Right ventricle myocardium inferior (tissue), 1 donor: ENCODE results near the gene ALPL. TPM values are rescaled to one million over a fixed set of nuclear protein-coding genes. Genes with fewer than 3 reads are reported as not detected.

Experiments used
- ATAC-seq: fragments of 200-7000 bp; cut with Tn5 transposase; one replicate; pipeline ENCODE4 v1.9.1; 2020; ENCODE audit warnings: mild to moderate bottlenecking, moderate library complexity
- DNase-seq: peaks from one replicate; pipeline ENCODE4 v3.0.0; 2021; ENCODE audit errors: missing footprints
- intact Hi-C: fragments of 100-400 bp; cut with DNase I; formaldehyde crosslinking; loops from one replicate; pipeline ENCODE4 v1.11.0; 2022
- total RNA-seq: library from RNA; stranded (reverse); fragmentation: NEBNext Ultra II Directional; extraction: Animal tissue kit (Norgen Biotek cat#: 25700); gene quantifications from one replicate; pipeline ENCODE4 v1.2.1, GENCODE V29; 2021
- donor health status: DM: no; HTN: yes; CAD: no; lungs with severe emphysema.

ALPL gene
- total RNA-seq, 1 donor from 2014 or later = 11.0 TPM

DNA sequence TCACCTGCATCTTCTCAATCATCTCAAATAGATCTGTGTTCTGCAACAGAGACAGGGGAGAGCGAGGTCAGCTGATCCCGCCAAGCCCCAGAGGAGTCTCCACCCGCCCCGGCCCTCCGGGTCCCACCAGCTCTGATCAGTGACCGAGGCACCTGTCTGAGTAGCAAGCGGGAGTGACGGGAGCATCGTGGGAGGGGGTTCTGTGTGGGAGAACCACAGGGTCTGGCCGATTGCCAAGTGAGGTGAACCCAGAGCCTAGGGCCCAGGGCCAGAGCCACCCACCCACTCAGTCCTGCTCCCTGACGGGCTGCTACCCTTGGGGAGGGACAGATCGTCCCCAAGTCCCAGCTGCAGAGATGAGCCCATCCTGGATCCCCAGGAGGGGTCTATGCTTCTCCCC is 110.8 kb downstream of the ALPL start:
- ATAC-seq (no peak), DNase-seq (no peak)
- intact Hi-C loops = no loop called here

GRCh38 chr1:21620496-21620895 is 111.3 kb downstream of the ALPL start:
- ATAC-seq (peak; percentile 45), DNase-seq (no peak)
- intact Hi-C loops = no loop called here

DNA sequence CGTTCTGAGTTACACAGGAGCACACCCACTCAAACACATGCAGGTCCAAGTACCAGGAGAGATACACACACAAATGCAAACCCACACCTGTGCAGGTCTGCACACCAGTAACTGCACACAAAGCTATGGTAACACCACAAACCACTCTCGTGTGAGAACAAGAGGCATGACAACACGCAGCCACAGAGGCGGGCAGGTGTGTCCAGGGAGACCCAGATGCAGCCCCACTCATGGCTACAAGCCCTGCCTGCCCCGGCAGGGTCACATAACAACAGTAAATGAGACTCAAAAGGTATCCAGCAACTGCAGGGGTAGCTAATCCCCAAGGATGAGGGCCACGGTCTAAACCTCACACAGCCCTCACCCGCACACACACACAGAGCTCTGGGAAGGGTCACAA is 111.8 kb downstream of the ALPL start:
- no peak for ATAC-seq
- DNase-seq = no peak
- intact Hi-C loops = no loop called here

DNA sequence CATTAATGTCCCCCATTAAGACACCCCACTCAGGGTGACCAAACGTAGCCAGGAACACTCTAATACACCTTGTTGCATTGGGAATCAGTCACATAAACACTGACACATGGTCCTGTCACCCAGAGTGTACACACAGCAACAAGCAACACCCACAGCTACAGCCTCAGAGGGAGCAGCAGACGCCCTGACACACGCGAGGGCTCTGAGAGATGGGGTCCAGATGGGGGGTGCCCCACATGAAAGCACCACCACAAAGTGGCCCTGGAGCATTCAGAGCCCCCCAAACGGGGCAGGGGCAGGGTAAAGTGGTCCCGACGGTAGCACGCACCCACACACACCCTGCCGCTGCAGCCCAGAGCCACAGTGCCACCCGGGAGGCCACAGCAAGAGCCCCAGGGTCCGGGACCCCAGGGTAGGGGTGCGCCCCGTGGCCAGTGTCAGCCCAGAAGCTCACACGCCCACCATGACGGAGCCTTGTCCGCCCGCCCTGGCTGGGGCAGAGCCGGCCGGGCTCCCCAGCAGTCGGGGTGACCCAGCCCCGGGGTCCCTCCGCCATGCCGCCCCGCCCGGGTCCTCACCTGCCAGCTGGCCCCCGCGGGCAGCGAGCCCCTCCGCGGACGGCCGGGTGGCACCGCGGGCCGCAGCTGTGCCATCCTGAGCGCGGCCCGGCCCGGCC is 112.7 kb downstream of the ALPL start:
- intact Hi-C loops = no loop called here
- DNase-seq (no peak), ATAC-seq (no peak)

GRCh38 chr1:21622466-21623315 is 113.5 kb downstream of the ALPL start:
- DNase-seq (no peak), ATAC-seq (no peak)
- intact Hi-C loops = no loop called here

GRCh38 chr1:21623410-21623961 is 114.3 kb downstream of the ALPL start:
- ATAC-seq = no peak
- DNase-seq = no peak
- intact Hi-C loops = no loop called here

- intact Hi-C loops = no loop called here
- DNase-seq (no peak), ATAC-seq (no peak)
These were observed 115.6 kb downstream of the ALPL start for GRCh38 chr1:21624571-21625389.

- DNase-seq = no peak
- intact Hi-C loops = no loop called here
- no peak for ATAC-seq
These were observed 116.4 kb downstream of the ALPL start for GRCh38 chr1:21625390-21626190.

GRCh38 chr1:21626921-21627339 is 117.7 kb downstream of the ALPL start:
- ATAC-seq (no peak), DNase-seq (no peak)
- intact Hi-C loops = no loop called here

Other genes with a start within 250 kb of the ALPL start
- gene ECE1, start 219.0 kb upstream of the ALPL start, total RNA-seq = 49.3 TPM
- 4.6 TPM for gene NBPF3, start 69.3 kb upstream of the ALPL start, total RNA-seq
- gene RAP1GAP, start 159.9 kb downstream of the ALPL start, total RNA-seq = 4.5 TPM